ENCODE data around the gene RTL1. TPM values are rescaled to one million over a fixed set of nuclear protein-coding genes. Genes with fewer than 3 reads are reported as not detected.

RTL1 gene
- total RNA-seq, 1 donor from 2014 or later, result not detected

DNA sequence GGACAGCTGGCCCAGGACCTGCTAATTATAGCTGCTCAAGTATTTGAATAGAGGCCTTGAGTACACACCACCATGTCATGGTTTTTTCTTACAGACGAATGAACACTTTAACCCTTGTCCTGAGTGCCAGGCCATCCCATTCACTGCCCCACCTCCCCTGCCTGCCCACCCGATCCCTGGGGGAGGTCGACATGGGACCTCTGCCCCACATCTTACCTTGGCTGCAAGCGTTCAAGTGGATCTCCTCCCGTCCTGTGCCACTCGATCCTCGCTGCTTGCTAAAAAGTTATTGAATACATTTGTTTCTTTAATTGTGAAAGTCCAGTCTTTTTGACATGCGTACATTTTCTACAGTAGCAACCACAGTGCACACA lies 10.3 kb downstream of the RTL1 start:
- no peak overlapping the region for H3K27ac Mint-ChIP-seq (ENCODE audit: unreplicated experiment)
- no peaks in the 10 kb centered on the region for H3K9me3 Mint-ChIP-seq (ENCODE audit: unreplicated experiment)
- H3K27me3 Mint-ChIP-seq (ENCODE audit: unreplicated experiment), result peaks cover 36% of the 10 kb centered on the region
- peak; percentile 71 for DNase-seq (ENCODE audit: extremely low spot score, unreplicated experiment)
- H3K4me3 Mint-ChIP-seq (ENCODE audit: unreplicated experiment), result no peak overlapping the region
- no peaks in the 10 kb centered on the region for H3K36me3 Mint-ChIP-seq (ENCODE audit: unreplicated experiment)
- TF ChIP-seq, protein P1, sequence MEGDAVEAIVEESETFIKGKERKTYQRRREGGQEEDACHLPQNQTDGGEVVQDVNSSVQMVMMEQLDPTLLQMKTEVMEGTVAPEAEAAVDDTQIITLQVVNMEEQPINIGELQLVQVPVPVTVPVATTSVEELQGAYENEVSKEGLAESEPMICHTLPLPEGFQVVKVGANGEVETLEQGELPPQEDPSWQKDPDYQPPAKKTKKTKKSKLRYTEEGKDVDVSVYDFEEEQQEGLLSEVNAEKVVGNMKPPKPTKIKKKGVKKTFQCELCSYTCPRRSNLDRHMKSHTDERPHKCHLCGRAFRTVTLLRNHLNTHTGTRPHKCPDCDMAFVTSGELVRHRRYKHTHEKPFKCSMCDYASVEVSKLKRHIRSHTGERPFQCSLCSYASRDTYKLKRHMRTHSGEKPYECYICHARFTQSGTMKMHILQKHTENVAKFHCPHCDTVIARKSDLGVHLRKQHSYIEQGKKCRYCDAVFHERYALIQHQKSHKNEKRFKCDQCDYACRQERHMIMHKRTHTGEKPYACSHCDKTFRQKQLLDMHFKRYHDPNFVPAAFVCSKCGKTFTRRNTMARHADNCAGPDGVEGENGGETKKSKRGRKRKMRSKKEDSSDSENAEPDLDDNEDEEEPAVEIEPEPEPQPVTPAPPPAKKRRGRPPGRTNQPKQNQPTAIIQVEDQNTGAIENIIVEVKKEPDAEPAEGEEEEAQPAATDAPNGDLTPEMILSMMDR (IDR thresholded peaks at IDR 0.05), result no peak
- no peaks in the 10 kb centered on the region for H3K4me1 Mint-ChIP-seq (ENCODE audit: unreplicated experiment)

DNA sequence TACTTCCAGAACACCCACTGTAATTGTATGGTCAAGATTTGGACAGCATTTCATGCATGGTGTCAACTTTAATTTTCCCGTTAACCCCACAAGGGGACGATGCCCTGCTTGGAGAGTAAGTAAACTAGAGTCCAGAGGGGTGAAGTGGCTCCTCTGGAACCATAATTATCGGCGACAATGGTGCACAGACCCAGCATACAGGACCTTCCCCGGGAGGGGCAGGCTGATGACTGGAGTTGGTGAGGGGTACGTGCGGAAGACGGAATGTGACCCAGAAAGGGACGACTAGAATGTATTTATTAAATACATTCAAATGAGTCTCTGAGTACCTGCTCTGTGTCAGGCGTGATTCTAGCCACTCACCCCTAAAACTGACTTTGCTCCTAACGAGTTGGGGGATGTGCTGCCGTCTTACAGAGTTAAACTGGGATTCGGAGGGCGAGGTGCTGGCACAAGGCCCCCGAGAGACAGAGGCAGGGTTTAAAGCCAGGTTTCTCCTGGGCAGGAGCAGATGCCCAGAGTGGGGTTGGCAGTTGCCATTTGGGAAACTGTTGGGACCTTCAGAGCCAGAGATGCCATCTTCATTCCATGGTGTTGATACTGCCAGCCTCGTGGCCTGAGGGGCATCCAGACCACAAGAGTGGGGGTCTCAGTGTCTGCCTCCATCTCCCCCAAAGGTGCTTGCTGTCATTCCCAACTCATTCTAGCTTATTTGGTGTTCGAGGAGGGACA lies 10.9 kb downstream of the RTL1 start:
- DNase-seq (ENCODE audit: extremely low spot score, unreplicated experiment), result peak; percentile 71
- TF ChIP-seq, protein P1 (IDR thresholded peaks at IDR 0.05), result no peak
- Mint-ChIP-seq H3K36me3 (ENCODE audit: unreplicated experiment) (no peaks in the 10 kb centered on the region), H3K4me1 (ENCODE audit: unreplicated experiment) (peaks cover 3% of the 10 kb centered on the region), H3K9me3 (ENCODE audit: unreplicated experiment) (no peaks in the 10 kb centered on the region), H3K4me3 (ENCODE audit: unreplicated experiment) (no peak overlapping the region), H3K27ac (ENCODE audit: unreplicated experiment) (no peak overlapping the region), H3K27me3 (ENCODE audit: unreplicated experiment) (peaks cover 38% of the 10 kb centered on the region)

DNA sequence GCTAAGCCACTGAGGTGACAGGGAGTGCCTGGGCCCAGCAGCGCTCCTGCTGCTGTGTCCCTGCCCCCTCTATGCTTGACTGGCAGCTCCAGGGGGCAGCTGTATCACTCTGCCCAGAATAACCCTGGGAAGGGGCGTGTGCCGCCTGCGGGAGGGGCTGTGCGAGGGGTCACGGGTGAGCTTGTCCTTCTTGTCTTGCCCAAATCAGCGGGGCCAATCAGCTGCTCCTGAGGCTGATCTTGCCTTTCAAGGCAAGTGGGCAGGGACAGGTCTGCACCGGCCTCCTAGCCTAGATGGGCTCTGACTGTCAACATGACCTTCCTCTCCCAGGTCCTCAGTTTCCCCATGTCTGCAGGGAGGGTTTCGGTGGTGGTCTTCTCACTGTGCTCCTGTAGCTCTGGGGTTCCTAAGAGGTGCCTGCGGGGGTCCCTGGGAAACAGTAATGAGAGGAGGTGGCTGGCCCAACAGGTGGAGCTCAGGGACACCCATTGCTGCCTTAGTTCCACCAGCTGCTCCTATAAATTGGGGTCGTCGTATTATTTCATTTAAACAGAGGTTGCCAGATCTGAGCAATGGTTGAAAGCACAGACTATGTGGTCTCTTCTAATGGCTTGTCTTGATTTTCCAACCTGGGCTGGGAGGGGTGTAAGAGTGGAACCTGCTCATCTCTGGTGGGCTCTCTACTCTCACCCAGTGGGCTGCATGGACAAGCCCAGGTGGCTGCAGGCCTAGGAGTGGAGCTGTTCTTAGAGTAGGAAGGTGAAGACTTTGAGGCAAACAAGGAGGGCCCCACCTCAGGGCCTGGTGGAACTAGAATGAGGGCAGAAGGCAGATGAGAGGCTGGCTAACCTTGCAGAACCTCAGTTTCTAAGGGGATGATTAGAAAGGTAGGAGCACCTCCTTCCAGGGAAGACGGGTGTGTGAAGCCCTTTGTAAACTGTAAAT lies 11.7 kb downstream of the RTL1 start:
- Mint-ChIP-seq H3K27me3 (ENCODE audit: unreplicated experiment) (peaks cover 31% of the 10 kb centered on the region), H3K9me3 (ENCODE audit: unreplicated experiment) (no peaks in the 10 kb centered on the region), H3K4me3 (ENCODE audit: unreplicated experiment) (no peak overlapping the region), H3K27ac (ENCODE audit: unreplicated experiment) (no peak overlapping the region), H3K36me3 (ENCODE audit: unreplicated experiment) (no peaks in the 10 kb centered on the region), H3K4me1 (ENCODE audit: unreplicated experiment) (peaks cover 3% of the 10 kb centered on the region)
- TF ChIP-seq, protein P1 (IDR thresholded peaks at IDR 0.05), result no peak
- DNase-seq (ENCODE audit: extremely low spot score, unreplicated experiment), result no peak

DNA sequence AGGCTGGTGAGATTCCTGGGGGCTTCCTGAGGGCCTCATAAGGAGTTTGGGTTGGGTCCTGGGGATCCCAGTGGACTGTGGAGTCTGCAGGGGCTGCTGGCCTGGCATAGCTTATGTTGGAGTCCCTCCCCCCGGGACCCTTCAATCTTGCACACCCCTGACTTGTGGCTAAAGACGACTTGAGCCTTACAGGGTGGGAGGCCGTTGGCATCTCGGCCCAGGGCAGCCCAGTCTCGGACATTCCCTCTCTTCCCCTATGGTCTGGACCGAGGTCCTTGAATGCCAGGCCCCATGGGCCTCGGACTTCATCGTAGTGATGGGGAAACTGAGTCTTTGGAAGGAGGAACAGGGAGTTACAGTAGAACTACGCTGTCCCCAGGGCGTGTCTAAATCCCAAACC lies 12.5 kb downstream of the RTL1 start:
- no peak overlapping the region for H3K27ac Mint-ChIP-seq (ENCODE audit: unreplicated experiment)
- DNase-seq (ENCODE audit: extremely low spot score, unreplicated experiment), result no peak
- TF ChIP-seq, protein P1 (IDR thresholded peaks at IDR 0.05), result no peak
- peaks cover 33% of the 10 kb centered on the region for H3K27me3 Mint-ChIP-seq (ENCODE audit: unreplicated experiment)
- H3K9me3 Mint-ChIP-seq (ENCODE audit: unreplicated experiment), result no peaks in the 10 kb centered on the region
- peaks cover 3% of the 10 kb centered on the region for H3K4me1 Mint-ChIP-seq (ENCODE audit: unreplicated experiment)
- H3K4me3 Mint-ChIP-seq (ENCODE audit: unreplicated experiment), result no peak overlapping the region
- no peaks in the 10 kb centered on the region for H3K36me3 Mint-ChIP-seq (ENCODE audit: unreplicated experiment)
